ENCODE data around the gene HSPB7.
"Not testable (repeated sequence)": the region's sequence is repeated elsewhere in the genome, so short reads cannot be mapped to it uniquely, and the experiment has no call there.

DNA sequence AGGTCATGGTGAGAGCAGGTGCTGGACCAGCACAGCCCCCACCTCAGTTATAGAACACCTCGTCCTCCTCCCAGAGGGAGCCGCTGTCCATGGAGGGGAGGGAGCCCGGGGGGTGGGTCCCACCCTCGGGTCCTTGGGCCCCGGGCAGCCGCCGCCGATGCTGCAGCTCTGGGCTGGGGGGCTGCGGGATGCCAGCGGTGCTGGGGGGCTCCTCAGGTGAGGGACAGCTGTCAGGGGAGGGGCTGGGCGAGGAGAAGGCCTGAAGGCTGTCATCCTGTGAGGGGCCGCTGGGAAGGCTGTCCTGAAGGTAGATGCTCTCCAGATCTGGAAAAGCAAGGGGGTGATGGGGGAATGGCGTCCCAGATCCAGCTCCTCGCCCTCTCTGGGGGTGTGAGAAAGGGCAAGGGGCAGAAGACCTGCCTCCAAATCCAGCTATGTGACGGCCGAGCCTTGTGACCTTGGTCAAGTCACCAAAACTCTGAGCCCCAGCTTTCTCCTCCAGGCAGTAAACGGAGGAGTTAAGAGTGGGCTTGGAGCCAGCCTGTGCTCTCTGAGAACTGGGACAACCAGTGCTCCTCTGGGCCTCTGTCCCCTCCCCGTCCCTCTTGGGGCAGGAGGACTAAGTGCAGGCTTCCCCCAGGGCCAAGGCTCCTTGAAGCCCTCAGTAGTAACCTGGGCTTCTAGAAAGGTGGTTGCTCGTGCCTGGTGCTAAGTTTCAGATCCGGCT, 40.7 kb upstream of the HSPB7 start:
- TF ChIP-seq, protein P1, sequence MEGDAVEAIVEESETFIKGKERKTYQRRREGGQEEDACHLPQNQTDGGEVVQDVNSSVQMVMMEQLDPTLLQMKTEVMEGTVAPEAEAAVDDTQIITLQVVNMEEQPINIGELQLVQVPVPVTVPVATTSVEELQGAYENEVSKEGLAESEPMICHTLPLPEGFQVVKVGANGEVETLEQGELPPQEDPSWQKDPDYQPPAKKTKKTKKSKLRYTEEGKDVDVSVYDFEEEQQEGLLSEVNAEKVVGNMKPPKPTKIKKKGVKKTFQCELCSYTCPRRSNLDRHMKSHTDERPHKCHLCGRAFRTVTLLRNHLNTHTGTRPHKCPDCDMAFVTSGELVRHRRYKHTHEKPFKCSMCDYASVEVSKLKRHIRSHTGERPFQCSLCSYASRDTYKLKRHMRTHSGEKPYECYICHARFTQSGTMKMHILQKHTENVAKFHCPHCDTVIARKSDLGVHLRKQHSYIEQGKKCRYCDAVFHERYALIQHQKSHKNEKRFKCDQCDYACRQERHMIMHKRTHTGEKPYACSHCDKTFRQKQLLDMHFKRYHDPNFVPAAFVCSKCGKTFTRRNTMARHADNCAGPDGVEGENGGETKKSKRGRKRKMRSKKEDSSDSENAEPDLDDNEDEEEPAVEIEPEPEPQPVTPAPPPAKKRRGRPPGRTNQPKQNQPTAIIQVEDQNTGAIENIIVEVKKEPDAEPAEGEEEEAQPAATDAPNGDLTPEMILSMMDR (IDR thresholded peaks at IDR 0.05; ENCODE audit: low read length), result not testable (repeated sequence)
- not testable (repeated sequence) for TF ChIP-seq EZH2 (IDR thresholded peaks at IDR 0.05; ENCODE audit: borderline replicate concordance, low read length)

Data from OCI-LY1 (cell line).